Ascending aorta (tissue), 2 donors: ENCODE results near the gene CCL4. TPM values are rescaled to one million over a fixed set of nuclear protein-coding genes. Genes with fewer than 3 reads are reported as not detected.
"Not testable (repeated sequence)": the region's sequence is repeated elsewhere in the genome, so short reads cannot be mapped to it uniquely, and the experiment has no call there.

Experiments
- DNase-seq, 2 donors: peaks; one replicate each; pipeline ENCODE4 v3.0.0-alpha.2; 2019; ENCODE audit warnings: low spot score in 2 of 2
- H3K27ac ChIP-seq, 2 donors: fragments of 200-600 bp; sonication (generic); one replicate each; pipeline ENCODE4 v1.5.1; 2016 to 2017; ENCODE audit warnings: mild to moderate bottlenecking in 1 of 2
- H3K27me3 ChIP-seq: fragments of 200-600 bp; sonication (generic); one replicate; pipeline ENCODE4 v1.5.1; 2017
- H3K36me3 ChIP-seq, 2 donors: fragments of 200-600 bp; sonication (generic); one replicate each; pipeline ENCODE4 v1.5.1; 2016
- H3K4me1 ChIP-seq, 2 donors: fragments of 200-600 bp; sonication (generic); one replicate each; pipeline ENCODE4 v1.5.1; 2016 to 2017; ENCODE audit warnings: mild to moderate bottlenecking in 1 of 2
- H3K4me3 ChIP-seq, 2 donors: fragments of 200-600 bp; sonication (generic); one replicate each; pipeline ENCODE4 v1.5.1; 2016 to 2017; ENCODE audit warnings: mild to moderate bottlenecking in 1 of 2
- H3K9me3 ChIP-seq, 2 donors: fragments of 200-600 bp; sonication (generic); one replicate each; pipeline ENCODE4 v1.5.1; 2016
- intact Hi-C: fragments of 100-400 bp; cut with DNase I; formaldehyde crosslinking; loops from one replicate; pipeline ENCODE4 v1.15.1; 2023
- total RNA-seq: library from RNA; depleted of rRNA; stranded (reverse); fragments of >200 nt; gene quantifications from one replicate; pipeline ENCODE4 v1.1.0, GENCODE V29; 2016
- TF ChIP-seq, protein P1 (sequence below), 3 experiments: fragments of 200-600 bp in 2 of 3; fragments of 450-650 bp in 1 of 3; sonication (generic) in 2 of 3; IDR thresholded peaks; one replicate each; pipeline ENCODE4 v1.5.1; 2016 to 2019; ENCODE audit warnings: antibody characterized with exemption in 3 of 3, mild to moderate bottlenecking in 1 of 3, moderate library complexity in 1 of 3

The CCL4 gene
- total RNA-seq, 1 donor from 2014 or later, result not detected

- TF ChIP-seq, protein P1, sequence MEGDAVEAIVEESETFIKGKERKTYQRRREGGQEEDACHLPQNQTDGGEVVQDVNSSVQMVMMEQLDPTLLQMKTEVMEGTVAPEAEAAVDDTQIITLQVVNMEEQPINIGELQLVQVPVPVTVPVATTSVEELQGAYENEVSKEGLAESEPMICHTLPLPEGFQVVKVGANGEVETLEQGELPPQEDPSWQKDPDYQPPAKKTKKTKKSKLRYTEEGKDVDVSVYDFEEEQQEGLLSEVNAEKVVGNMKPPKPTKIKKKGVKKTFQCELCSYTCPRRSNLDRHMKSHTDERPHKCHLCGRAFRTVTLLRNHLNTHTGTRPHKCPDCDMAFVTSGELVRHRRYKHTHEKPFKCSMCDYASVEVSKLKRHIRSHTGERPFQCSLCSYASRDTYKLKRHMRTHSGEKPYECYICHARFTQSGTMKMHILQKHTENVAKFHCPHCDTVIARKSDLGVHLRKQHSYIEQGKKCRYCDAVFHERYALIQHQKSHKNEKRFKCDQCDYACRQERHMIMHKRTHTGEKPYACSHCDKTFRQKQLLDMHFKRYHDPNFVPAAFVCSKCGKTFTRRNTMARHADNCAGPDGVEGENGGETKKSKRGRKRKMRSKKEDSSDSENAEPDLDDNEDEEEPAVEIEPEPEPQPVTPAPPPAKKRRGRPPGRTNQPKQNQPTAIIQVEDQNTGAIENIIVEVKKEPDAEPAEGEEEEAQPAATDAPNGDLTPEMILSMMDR (IDR thresholded peaks at IDR 0.05), result no peak
- no peaks in the 10 kb centered on the region for H3K27me3 ChIP-seq
- H3K36me3 ChIP-seq, result no peaks in the 10 kb centered on the region
- DNase-seq, result no peak
- no peak overlapping the region for H3K27ac ChIP-seq
- no peaks in the 10 kb centered on the region for H3K9me3 ChIP-seq
- H3K4me1 ChIP-seq, result no peaks in the 10 kb centered on the region
- intact Hi-C loops, result no loop called here
- no peak overlapping the region for H3K4me3 ChIP-seq
These were observed 31.9 kb upstream of the CCL4 start for GRCh38 chr17:36071751-36072150.

- H3K9me3 ChIP-seq, result no peaks in the 10 kb centered on the region
- no peaks in the 10 kb centered on the region for H3K36me3 ChIP-seq
- intact Hi-C loops, result no loop called here
- no peaks in the 10 kb centered on the region for H3K4me1 ChIP-seq
- H3K4me3 ChIP-seq, result no peak overlapping the region
- H3K27ac ChIP-seq, result no peak overlapping the region
- H3K27me3 ChIP-seq, result no peaks in the 10 kb centered on the region
- TF ChIP-seq, protein P1 (IDR thresholded peaks at IDR 0.05), result peak in 2 of 3 experiments; percentile 11 to 41
- no peak for DNase-seq
These were observed 31.1 kb upstream of the CCL4 start for GRCh38 chr17:36072431-36073121.

DNA sequence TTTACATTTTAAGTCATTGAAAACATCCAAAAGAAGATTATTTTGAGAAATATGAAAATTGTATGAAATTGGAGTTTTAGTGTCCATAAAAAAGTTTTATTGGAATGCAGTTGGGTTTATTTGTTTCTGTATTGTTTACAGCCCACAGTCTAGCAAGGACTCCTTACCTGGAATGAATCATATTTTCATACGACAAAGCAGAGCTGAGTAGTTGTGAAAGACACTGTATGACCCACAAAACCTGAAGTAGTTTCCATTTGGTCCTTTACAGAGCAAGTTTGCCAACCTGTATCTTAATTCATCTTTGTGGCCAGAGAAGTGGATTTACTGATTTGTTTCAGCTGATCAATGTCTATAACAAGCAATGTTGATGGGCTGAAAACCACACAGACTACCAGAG is 29.3 kb upstream of the CCL4 start:
- DNase-seq, result no peak
- no peak overlapping the region for H3K27ac ChIP-seq
- H3K36me3 ChIP-seq, result no peaks in the 10 kb centered on the region
- intact Hi-C loops, result no loop called here
- H3K4me1 ChIP-seq, result no peaks in the 10 kb centered on the region
- H3K27me3 ChIP-seq, result no peaks in the 10 kb centered on the region
- H3K4me3 ChIP-seq, result no peak overlapping the region
- TF ChIP-seq, protein P1 (IDR thresholded peaks at IDR 0.05), result no peak
- H3K9me3 ChIP-seq, result no peaks in the 10 kb centered on the region

- H3K4me1 ChIP-seq, H3K27me3 ChIP-seq, H3K36me3 ChIP-seq, H3K27ac ChIP-seq, intact Hi-C loops, H3K4me3 ChIP-seq, H3K9me3 ChIP-seq, DNase-seq: not testable (repeated sequence)
These were observed 21.8 kb upstream of the CCL4 start for GRCh38 chr17:36081681-36082471.

GRCh38 chr17:36082482-36083120 is 21.0 kb upstream of the CCL4 start:
- H3K4me1 ChIP-seq, intact Hi-C loops, H3K9me3 ChIP-seq, H3K36me3 ChIP-seq, H3K4me3 ChIP-seq, DNase-seq, H3K27me3 ChIP-seq, H3K27ac ChIP-seq: not testable (repeated sequence)

GRCh38 chr17:36083691-36084090 is 19.9 kb upstream of the CCL4 start:
- H3K27ac ChIP-seq, DNase-seq, H3K27me3 ChIP-seq, H3K36me3 ChIP-seq, H3K9me3 ChIP-seq, H3K4me1 ChIP-seq, intact Hi-C loops, H3K4me3 ChIP-seq: not testable (repeated sequence)

DNA sequence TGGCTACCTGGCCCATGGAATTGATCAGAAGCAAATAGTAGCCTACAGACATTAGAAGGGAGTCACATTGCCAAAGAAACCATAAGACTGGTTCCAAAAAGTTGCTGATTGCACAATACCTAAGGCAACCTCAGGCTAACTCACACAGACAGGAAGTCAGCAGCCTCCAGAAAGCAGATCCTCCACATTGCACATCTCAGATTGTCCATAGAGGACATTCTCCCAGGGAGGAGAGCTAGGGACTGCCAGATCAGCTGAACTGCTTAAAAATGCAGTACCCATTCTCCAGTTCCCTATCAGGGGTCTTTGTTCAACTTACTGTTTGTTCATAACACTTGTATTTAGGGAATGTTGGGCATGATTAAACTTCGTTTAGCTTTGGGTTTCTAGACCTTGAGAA is 17.9 kb upstream of the CCL4 start:
- DNase-seq, result no peak
- no peaks in the 10 kb centered on the region for H3K27me3 ChIP-seq
- TF ChIP-seq, protein P1 (IDR thresholded peaks at IDR 0.05), result no peak
- no peaks in the 10 kb centered on the region for H3K36me3 ChIP-seq
- H3K4me1 ChIP-seq, result no peaks in the 10 kb centered on the region
- intact Hi-C loops, result no loop called here
- no peaks in the 10 kb centered on the region for H3K9me3 ChIP-seq
- H3K4me3 ChIP-seq, result no peak overlapping the region
- H3K27ac ChIP-seq, result no peak overlapping the region
